DLD1 (cell line): Measurements from ENCODE around the gene PDZD2.

Experiments
- in situ Hi-C: cut with HindIII; loops from 2 replicates; pipeline ENCODE4 v1.10.0; 2017; ENCODE audit warnings: low sequenced_read_pairs

PDZD2 gene

GRCh38 chr5:31860278-31860677, 221.3 kb downstream of the PDZD2 start:
- in situ Hi-C loops = no loop called here

- in situ Hi-C loops = no loop called here
These were observed 221.9 kb downstream of the PDZD2 start for GRCh38 chr5:31860726-31861433.

- in situ Hi-C loops = no loop called here
These were observed 222.7 kb downstream of the PDZD2 start for GRCh38 chr5:31861601-31862000.

GRCh38 chr5:31863991-31864411, 225.1 kb downstream of the PDZD2 start:
- in situ Hi-C loops = no loop called here

GRCh38 chr5:31866166-31866565, 227.2 kb downstream of the PDZD2 start:
- in situ Hi-C loops = no loop called here

GRCh38 chr5:31867219-31867618, 228.3 kb downstream of the PDZD2 start:
- in situ Hi-C loops = no loop called here

GRCh38 chr5:31880449-31880848, 241.5 kb downstream of the PDZD2 start:
- in situ Hi-C loops = no loop called here

- in situ Hi-C loops = loop anchor here (5.0 kb wide), 1 partner anchor 37 kb away; no protein-coding TSS in a partner anchor
These were observed 246.0 kb downstream of the PDZD2 start for GRCh38 chr5:31884896-31885295.

- in situ Hi-C loops = loop anchor here (5.0 kb wide), 1 partner anchor 36 kb away; no protein-coding TSS in a partner anchor
These were observed 247.3 kb downstream of the PDZD2 start for GRCh38 chr5:31886206-31886605.

GRCh38 chr5:31887556-31887955, 248.6 kb downstream of the PDZD2 start:
- in situ Hi-C loops = loop anchor here (5.0 kb wide), 1 partner anchor 35 kb away; no protein-coding TSS in a partner anchor

GRCh38 chr5:31888564-31888963, 249.6 kb downstream of the PDZD2 start:
- in situ Hi-C loops = loop anchor here (5.0 kb wide), 1 partner anchor 34 kb away; no protein-coding TSS in a partner anchor

GRCh38 chr5:31889001-31889561, 250.2 kb downstream of the PDZD2 start:
- in situ Hi-C loops = loop anchor here (5.0 kb wide), 1 partner anchor 33 kb away; no protein-coding TSS in a partner anchor

- in situ Hi-C loops = no loop called here
These were observed 251.1 kb downstream of the PDZD2 start for GRCh38 chr5:31890046-31890445.

- in situ Hi-C loops = no loop called here
These were observed 255.2 kb downstream of the PDZD2 start for GRCh38 chr5:31894141-31894540.

GRCh38 chr5:31895199-31895820, 256.4 kb downstream of the PDZD2 start:
- in situ Hi-C loops = no loop called here

- in situ Hi-C loops = no loop called here
These were observed 259.2 kb downstream of the PDZD2 start for GRCh38 chr5:31898036-31898632.

GRCh38 chr5:31900296-31900865, 261.4 kb downstream of the PDZD2 start:
- in situ Hi-C loops = no loop called here

GRCh38 chr5:31901807-31902530, 263.0 kb downstream of the PDZD2 start:
- in situ Hi-C loops = no loop called here

- in situ Hi-C loops = no loop called here
These were observed 269.5 kb downstream of the PDZD2 start for GRCh38 chr5:31908396-31908795.

- in situ Hi-C loops = no loop called here
These were observed 270.1 kb downstream of the PDZD2 start for GRCh38 chr5:31909073-31909472.
